ENCODE data around the gene GREM2. TPM values are rescaled to one million over a fixed set of nuclear protein-coding genes. Genes with fewer than 3 reads are reported as not detected.

The GREM2 gene
- total and polyA plus RNA-seq, 2 of the 4 experiments (the other 2 are of a cell fraction) = 3.0 to 14.2 TPM

- in situ Hi-C loops (cut with MboI; ENCODE audit: low sequenced_read_pairs) = loop anchor here (25.0 kb wide), 1 partner anchor 232 kb away; no protein-coding TSS in a partner anchor
- H3K4ac ChIP-seq (ENCODE audit: low read depth, low read length) = no peak overlapping the region
- no peak overlapping the region for H3K56ac ChIP-seq (ENCODE audit: extremely low read depth, insufficient read depth, low read length)
- no peak overlapping the region for H3K18ac ChIP-seq (ENCODE audit: low read depth, low read length)
- H3K79me1 ChIP-seq (ENCODE audit: low read depth in 1 of 2, low read length in 2 of 2) = peaks cover 4 to 19% of the 10 kb centered on the region in 2 experiments; a peak in 3 of 4 replicates
- H2BK120ac ChIP-seq (ENCODE audit: low read depth, low read length) = no peak overlapping the region
- CTCF ChIA-PET = interaction anchor here (1.0 to 1.8 kb wide), 2 partner anchors 152 to 236 kb away, joined by 4 to 6 read pairs; no protein-coding TSS in a partner anchor
- ATAC-seq (ENCODE audit: low read depth) = peak; percentile 54; the same call in 1 of the 2 replicates
- peaks cover 4% of the 10 kb centered on the region; the same call in 1 of the 2 replicates for H3K4me1 ChIP-seq (ENCODE audit: control insufficient read depth, insufficient read depth, low read length)
- H3K36me3 ChIP-seq (ENCODE audit: control insufficient read depth, insufficient read depth, low read length) = no peaks in the 10 kb centered on the region
- DNase-seq = peak; percentile 22
- TF ChIP-seq CTCF (conservative IDR thresholded peaks at IDR 0.05; ENCODE audit: low read depth, low read length) (peak; percentile 62), RAD21 (IDR thresholded peaks at IDR 0.05; ENCODE audit: low read length) (peak; percentile 58), SMC3 (IDR thresholded peaks at IDR 0.05; ENCODE audit: low read depth, low read length) (peak; percentile 64), ELK1 (IDR thresholded peaks at IDR 0.05; ENCODE audit: borderline replicate concordance, low read depth, low read length) (no peak)
- no peak overlapping the region for H4K8ac ChIP-seq (ENCODE audit: low read depth in 2 of 2, low read length in 2 of 2)
- H2BK20ac ChIP-seq (ENCODE audit: low read depth, low read length) = no peak overlapping the region
- H3K4me2 ChIP-seq (ENCODE audit: low read depth, low read length) = no peak overlapping the region
- dilution Hi-C loops (cut with HindIII; ENCODE audit: low sequenced_read_pairs, unreplicated experiment) = no loop called here
- BruUV-seq (replicated peaks) = no TSS peak
- H2AK5ac ChIP-seq (ENCODE audit: low read depth, low read length) = no peak overlapping the region
- H2BK15ac ChIP-seq (ENCODE audit: low read depth, low read length) = no peak overlapping the region
- no peaks in the 10 kb centered on the region for H4K20me1 ChIP-seq (ENCODE audit: insufficient read depth, low read length)
- H4K91ac ChIP-seq (ENCODE audit: insufficient read depth, low read depth, low read length) = no peak overlapping the region
- H2BK5ac ChIP-seq (ENCODE audit: low read depth, low read length, poor library complexity, severe bottlenecking) = no peak overlapping the region
- H3K14ac ChIP-seq (replicated peaks; ENCODE audit: low read depth, low read length) = no peak overlapping the region
- H3K23ac ChIP-seq (ENCODE audit: low read depth, low read length) = no peak overlapping the region
- no peak overlapping the region for H3K4me3 ChIP-seq (ENCODE audit: insufficient read depth, low read depth, low read length)
- no peak overlapping the region for H4K5ac ChIP-seq (ENCODE audit: low read depth, low read length)
- no peaks in the 10 kb centered on the region for H3K27me3 ChIP-seq (ENCODE audit: control insufficient read depth, insufficient read depth, low read length)
- no peak overlapping the region for H3K27ac ChIP-seq (ENCODE audit: insufficient read depth, low read length)
- H3K9ac ChIP-seq (ENCODE audit: low read depth, low read length) = no peak overlapping the region
- intact Hi-C loops (cut with micrococcal nuclease) = loop anchor here (1.0 to 2.0 kb wide), 3 partner anchors 147 to 237 kb away; partner anchors contain the start of gene GREM2
- peaks cover 11% of the 10 kb centered on the region for H3K9me1 ChIP-seq (ENCODE audit: insufficient read depth, low read length)
- POLR2A ChIA-PET (ENCODE audit: unreplicated experiment) = no interaction called here
- no peak overlapping the region for H2AK9ac ChIP-seq (replicated peaks; ENCODE audit: low read depth, low read length, poor library complexity)
- H2AFZ ChIP-seq (replicated peaks; ENCODE audit: low read length, poor library complexity) = no peak overlapping the region
- no peaks in the 10 kb centered on the region for H3K9me3 ChIP-seq (ENCODE audit: control insufficient read depth, insufficient read depth, low read length)
- no CpG with 5 or more reads among the region's 7 CpGs for WGBS, 2 experiments (ENCODE audit: extremely low coverage in 2 of 2, insufficient read length in 1 of 2)
Measured at GRCh38 chr1:240455228-240455821, 156.6 kb downstream of the GREM2 start.

Measured in IMR-90 (cell line).